Neural cell (in vitro differentiated cells): ENCODE results near the gene FMN2. TPM values are rescaled to one million over a fixed set of nuclear protein-coding genes. Genes with fewer than 3 reads are reported as not detected.

Experiments
- H2AFZ ChIP-seq: fragments of 200-600, 300-800 bp; sonication (generic), shearing (Covaris generic); 2 replicates; pipeline ENCODE4 v1.6.0; 2014; ENCODE audit warnings: low read depth, mild to moderate bottlenecking, antibody characterized with exemption, low read length, moderate library complexity
- H3F3A ChIP-seq: fragments of 200-600 bp; shearing (Covaris generic); 2 replicates; pipeline ENCODE4 v1.6.1; 2016; ENCODE audit warnings: mild to moderate bottlenecking, moderate library complexity, mixed read lengths, antibody characterized with exemption, low read length; ENCODE audit not compliant: insufficient read depth, poor library complexity, severe bottlenecking
- H3K27ac ChIP-seq: fragments of 200-600, 300-800 bp; sonication (generic), shearing (Covaris generic); 2 replicates; pipeline ENCODE4 v1.5.1; 2014; ENCODE audit warnings: mild to moderate bottlenecking, low read length, moderate library complexity
- H3K27me3 ChIP-seq: fragments of 300-800, 200-600 bp; sonication (generic), shearing (Covaris generic); 2 replicates; pipeline ENCODE4 v1.6.0; 2014; ENCODE audit warnings: mild to moderate bottlenecking, low read depth, low read length, moderate library complexity; ENCODE audit not compliant: insufficient read depth
- H3K36me3 ChIP-seq: fragments of 300-800, 200-600 bp; sonication (generic), shearing (Covaris generic); 2 replicates; pipeline ENCODE4 v1.5.1; 2014; ENCODE audit warnings: mild to moderate bottlenecking, antibody characterized with exemption, low read length, moderate library complexity; ENCODE audit not compliant: insufficient read depth
- H3K4me2 ChIP-seq: fragments of 300-800, 200-600 bp; sonication (generic), shearing (Covaris generic); 2 replicates; pipeline ENCODE4 v1.6.0; 2014; ENCODE audit warnings: mild to moderate bottlenecking, low read length
- H3K4me3 ChIP-seq: fragments of 300-800, 200-600 bp; sonication (generic), shearing (Covaris generic); 2 replicates; pipeline ENCODE4 v1.5.1; 2014; ENCODE audit warnings: mild to moderate bottlenecking, low read length, moderate library complexity
- H3K79me2 ChIP-seq: fragments of 200-600 bp; shearing (Covaris generic); replicated peaks from 2 replicates; pipeline ENCODE4 v1.6.0; 2014; ENCODE audit warnings: mild to moderate bottlenecking, low read length, moderate library complexity; ENCODE audit not compliant: insufficient read depth
- H3K9ac ChIP-seq: fragments of 300-800, 200-600 bp; sonication (generic), shearing (Covaris generic); 2 replicates; pipeline ENCODE4 v1.6.1; 2016; ENCODE audit warnings: mild to moderate bottlenecking, low read length, mixed read lengths
- H3K9me2 ChIP-seq: fragments of 200-600 bp; shearing (Covaris generic); 2 replicates; pipeline ENCODE4 v1.6.1; 2016; ENCODE audit warnings: mild to moderate bottlenecking, low read length, mixed read lengths; ENCODE audit not compliant: insufficient read depth
- H3K9me3 ChIP-seq: fragments of 200-600, 300-800 bp; sonication (generic), shearing (Covaris generic); 2 replicates; pipeline ENCODE4 v1.6.1; 2016; ENCODE audit warnings: mild to moderate bottlenecking, mixed run types, low read length, moderate library complexity, mixed read lengths
- H4K20me1 ChIP-seq: fragments of 200-600 bp; shearing (Covaris generic); 2 replicates; pipeline ENCODE4 v1.6.1; 2016; ENCODE audit warnings: mild to moderate bottlenecking, mixed run types; ENCODE audit not compliant: insufficient read depth
- EP300 ChIP-seq: fragments of 450-650 bp; conservative IDR thresholded peaks from 2 replicates; pipeline ENCODE4 v1.6.1; 2014; ENCODE audit warnings: antibody characterized with exemption, mild to moderate bottlenecking, moderate library complexity; ENCODE audit not compliant: poor library complexity, severe bottlenecking
- EZH2 ChIP-seq: fragments of 200-600, 300-800 bp; shearing (Covaris generic), sonication (generic); IDR thresholded peaks from 2 replicates; pipeline ENCODE4 v1.6.1; 2014; ENCODE audit warnings: antibody characterized with exemption, low read length, borderline replicate concordance, mild to moderate bottlenecking; ENCODE audit not compliant: insufficient read depth, poor library complexity, severe bottlenecking
- MXI1 ChIP-seq: fragments of 450-650 bp; conservative IDR thresholded peaks from 2 replicates; pipeline ENCODE4 v1.6.1; 2014; ENCODE audit warnings: antibody characterized with exemption, mild to moderate bottlenecking; ENCODE audit not compliant: poor library complexity, severe bottlenecking
- POLR2AphosphoS5 ChIP-seq: IDR thresholded peaks from 2 replicates; pipeline ENCODE4 v1.6.1; 2012
- RAD21 ChIP-seq: fragments of 450-650 bp; conservative IDR thresholded peaks from 2 replicates; pipeline ENCODE4 v1.6.1; 2014; ENCODE audit warnings: antibody characterized with exemption, mild to moderate bottlenecking, moderate library complexity
- SMC3 ChIP-seq: fragments of 450-650 bp; conservative IDR thresholded peaks from 2 replicates; pipeline ENCODE4 v1.6.1; 2014; ENCODE audit warnings: antibody characterized with exemption, mild to moderate bottlenecking, moderate library complexity; ENCODE audit not compliant: poor library complexity
- TAF1 ChIP-seq: IDR thresholded peaks from 2 replicates; pipeline ENCODE4 v1.6.1; 2012; ENCODE audit warnings: low read depth
- polyA minus RNA-seq: library from RNA; depleted of rRNA, polyadenylated mRNA; stranded (reverse); fragments of >200 nt; gene quantifications from 2 replicates; pipeline ENCODE4 v1.2.3, GENCODE V29; 2014
- polyA plus RNA-seq: library from polyadenylated mRNA; depleted of rRNA; stranded (reverse); fragments of >200 nt; gene quantifications from 2 replicates; pipeline ENCODE4 v1.2.3, GENCODE V29; 2014
- TF ChIP-seq, protein P1 (sequence below): fragments of 450-650 bp; IDR thresholded peaks from 2 replicates; pipeline ENCODE4 v1.5.1; 2014; ENCODE audit warnings: antibody characterized with exemption, mild to moderate bottlenecking, moderate library complexity; ENCODE audit not compliant: poor library complexity, severe bottlenecking
- TF ChIP-seq, protein P2 (sequence below): IDR thresholded peaks from 2 replicates; pipeline ENCODE4 v1.6.1; 2012; ENCODE audit warnings: borderline replicate concordance

The FMN2 gene
- polyA plus RNA-seq (23.9 and 24.8 TPM in 2 replicates), polyA minus RNA-seq (22.4 and 27.9 TPM in 2 replicates)

DNA sequence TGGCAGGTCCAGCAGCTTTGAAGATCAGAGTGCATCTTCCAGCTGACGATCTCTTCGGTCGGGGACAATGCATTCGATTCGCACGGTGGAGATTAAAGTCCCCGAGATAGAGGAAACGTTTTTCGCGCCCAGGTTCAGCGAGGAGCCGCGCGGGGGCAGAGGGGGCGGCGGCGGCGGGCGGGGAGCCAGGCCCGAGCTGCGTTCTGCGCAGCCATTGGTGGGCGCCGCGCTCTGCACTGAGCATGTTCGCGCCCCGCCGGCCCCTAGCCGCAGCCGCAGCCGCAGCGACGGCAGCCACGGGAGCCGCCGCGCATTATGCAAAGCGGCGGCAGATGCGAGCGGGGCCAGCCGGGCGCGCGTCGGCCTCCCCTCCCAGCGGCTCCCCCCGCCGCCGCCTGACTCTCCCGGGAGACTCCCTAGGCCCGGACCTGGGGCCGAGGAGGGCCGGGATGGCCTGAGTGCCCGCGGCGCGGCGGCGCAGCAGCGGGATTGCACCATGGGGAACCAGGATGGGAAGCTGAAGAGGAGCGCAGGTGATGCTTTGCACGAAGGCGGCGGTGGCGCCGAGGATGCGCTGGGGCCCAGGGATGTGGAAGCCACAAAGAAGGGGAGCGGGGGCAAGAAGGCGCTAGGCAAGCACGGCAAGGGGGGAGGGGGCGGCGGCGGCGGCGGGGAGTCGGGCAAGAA, at the start of gene FMN2:
Gene FMN2, plus strand, starts transcription at position 270 of the 687 bp plus-strand sequence. Its CDS starts 227 bp downstream, at position 497.
- peak within 1 kb of the TSS; percentile 87 for H3K27ac ChIP-seq
- H2AFZ ChIP-seq: peak within 1 kb of the TSS; percentile 73
- H3F3A ChIP-seq: no peaks in the 10 kb centered on the region

DNA sequence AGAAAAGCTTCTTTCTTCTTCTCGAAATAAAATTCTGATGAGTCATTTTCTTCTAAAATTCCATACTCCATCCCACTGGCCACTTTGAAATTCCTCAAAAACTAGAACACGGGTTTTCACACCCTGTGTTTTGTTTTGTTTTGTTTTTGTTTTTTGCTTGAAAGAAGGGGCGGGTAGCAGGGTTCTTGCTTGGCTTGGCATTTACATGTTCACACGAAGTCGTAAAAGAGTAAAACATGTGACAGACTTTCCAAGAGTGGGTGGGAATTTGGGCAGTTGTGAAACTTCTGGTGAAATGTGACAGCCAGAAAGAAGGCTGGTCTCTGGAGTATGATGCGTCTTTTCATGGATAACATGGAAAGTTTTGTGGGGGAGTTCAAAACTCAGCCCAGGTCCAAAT, 47.1 kb upstream of the FMN2 start:
- H3K27me3 ChIP-seq: no peaks in the 10 kb centered on the region
- H2AFZ ChIP-seq: no peak overlapping the region
- no peaks in the 10 kb centered on the region for H3K36me3 ChIP-seq
- H3K4me3 ChIP-seq: no peak overlapping the region
- TF ChIP-seq MXI1 (no peak), SMC3 (no peak), EZH2 (no peak), TAF1 (no peak), RAD21 (no peak), POLR2AphosphoS5 (no peak), EP300 (no peak)
- TF ChIP-seq, protein P1, sequence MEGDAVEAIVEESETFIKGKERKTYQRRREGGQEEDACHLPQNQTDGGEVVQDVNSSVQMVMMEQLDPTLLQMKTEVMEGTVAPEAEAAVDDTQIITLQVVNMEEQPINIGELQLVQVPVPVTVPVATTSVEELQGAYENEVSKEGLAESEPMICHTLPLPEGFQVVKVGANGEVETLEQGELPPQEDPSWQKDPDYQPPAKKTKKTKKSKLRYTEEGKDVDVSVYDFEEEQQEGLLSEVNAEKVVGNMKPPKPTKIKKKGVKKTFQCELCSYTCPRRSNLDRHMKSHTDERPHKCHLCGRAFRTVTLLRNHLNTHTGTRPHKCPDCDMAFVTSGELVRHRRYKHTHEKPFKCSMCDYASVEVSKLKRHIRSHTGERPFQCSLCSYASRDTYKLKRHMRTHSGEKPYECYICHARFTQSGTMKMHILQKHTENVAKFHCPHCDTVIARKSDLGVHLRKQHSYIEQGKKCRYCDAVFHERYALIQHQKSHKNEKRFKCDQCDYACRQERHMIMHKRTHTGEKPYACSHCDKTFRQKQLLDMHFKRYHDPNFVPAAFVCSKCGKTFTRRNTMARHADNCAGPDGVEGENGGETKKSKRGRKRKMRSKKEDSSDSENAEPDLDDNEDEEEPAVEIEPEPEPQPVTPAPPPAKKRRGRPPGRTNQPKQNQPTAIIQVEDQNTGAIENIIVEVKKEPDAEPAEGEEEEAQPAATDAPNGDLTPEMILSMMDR: no peak
- TF ChIP-seq, protein P2, sequence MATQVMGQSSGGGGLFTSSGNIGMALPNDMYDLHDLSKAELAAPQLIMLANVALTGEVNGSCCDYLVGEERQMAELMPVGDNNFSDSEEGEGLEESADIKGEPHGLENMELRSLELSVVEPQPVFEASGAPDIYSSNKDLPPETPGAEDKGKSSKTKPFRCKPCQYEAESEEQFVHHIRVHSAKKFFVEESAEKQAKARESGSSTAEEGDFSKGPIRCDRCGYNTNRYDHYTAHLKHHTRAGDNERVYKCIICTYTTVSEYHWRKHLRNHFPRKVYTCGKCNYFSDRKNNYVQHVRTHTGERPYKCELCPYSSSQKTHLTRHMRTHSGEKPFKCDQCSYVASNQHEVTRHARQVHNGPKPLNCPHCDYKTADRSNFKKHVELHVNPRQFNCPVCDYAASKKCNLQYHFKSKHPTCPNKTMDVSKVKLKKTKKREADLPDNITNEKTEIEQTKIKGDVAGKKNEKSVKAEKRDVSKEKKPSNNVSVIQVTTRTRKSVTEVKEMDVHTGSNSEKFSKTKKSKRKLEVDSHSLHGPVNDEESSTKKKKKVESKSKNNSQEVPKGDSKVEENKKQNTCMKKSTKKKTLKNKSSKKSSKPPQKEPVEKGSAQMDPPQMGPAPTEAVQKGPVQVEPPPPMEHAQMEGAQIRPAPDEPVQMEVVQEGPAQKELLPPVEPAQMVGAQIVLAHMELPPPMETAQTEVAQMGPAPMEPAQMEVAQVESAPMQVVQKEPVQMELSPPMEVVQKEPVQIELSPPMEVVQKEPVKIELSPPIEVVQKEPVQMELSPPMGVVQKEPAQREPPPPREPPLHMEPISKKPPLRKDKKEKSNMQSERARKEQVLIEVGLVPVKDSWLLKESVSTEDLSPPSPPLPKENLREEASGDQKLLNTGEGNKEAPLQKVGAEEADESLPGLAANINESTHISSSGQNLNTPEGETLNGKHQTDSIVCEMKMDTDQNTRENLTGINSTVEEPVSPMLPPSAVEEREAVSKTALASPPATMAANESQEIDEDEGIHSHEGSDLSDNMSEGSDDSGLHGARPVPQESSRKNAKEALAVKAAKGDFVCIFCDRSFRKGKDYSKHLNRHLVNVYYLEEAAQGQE: no peak
- H3K9ac ChIP-seq: no peak overlapping the region
- no peaks in the 10 kb centered on the region for H3K9me2 ChIP-seq
- no peaks in the 10 kb centered on the region for H3K79me2 ChIP-seq
- H3F3A ChIP-seq: no peaks in the 10 kb centered on the region
- no peak overlapping the region for H3K4me2 ChIP-seq
- H3K9me3 ChIP-seq: no peaks in the 10 kb centered on the region
- no peak overlapping the region for H3K27ac ChIP-seq
- no peaks in the 10 kb centered on the region for H4K20me1 ChIP-seq

More for the DNA sequence above, at the start of gene FMN2:
- peak within 1 kb of the TSS; percentile 95 for H3K9ac ChIP-seq
- no peaks in the 10 kb centered on the region for H3K36me3 ChIP-seq
- H3K27me3 ChIP-seq: no peaks in the 10 kb centered on the region
- H3K4me3 ChIP-seq: peak within 1 kb of the TSS; percentile 97
- no peaks in the 10 kb centered on the region for H3K9me3 ChIP-seq
- no peaks in the 10 kb centered on the region for H3K9me2 ChIP-seq
- peak within 1 kb of the TSS; percentile 65 for H3K4me2 ChIP-seq
- peaks cover 4% of the 10 kb centered on the region for H4K20me1 ChIP-seq
- TF ChIP-seq MXI1 (peak; percentile 88), TAF1 (no peak), EP300 (peak; percentile 50), SMC3 (peak; percentile 28), EZH2 (no peak), RAD21 (peak; percentile 25), POLR2AphosphoS5 (peak; percentile 85)
- TF ChIP-seq, protein P1: peak; percentile 42
- TF ChIP-seq, protein P2: peak; percentile 78
- peaks cover 39% of the 10 kb centered on the region for H3K79me2 ChIP-seq
